ENCODE results near the gene FGD4.

FGD4 gene

GRCh38 chr12:32568228-32568627 lies 168.9 kb downstream of the FGD4 start:
- DNase-seq: no peak

GRCh38 chr12:32569259-32569658 lies 169.9 kb downstream of the FGD4 start:
- no peak for DNase-seq

- no peak for DNase-seq
These were observed 175.2 kb downstream of the FGD4 start for GRCh38 chr12:32574585-32574984.

- no peak for DNase-seq
These were observed 178.0 kb downstream of the FGD4 start for GRCh38 chr12:32577328-32577727.

GRCh38 chr12:32583534-32583933 lies 184.2 kb downstream of the FGD4 start:
- DNase-seq: no peak

GRCh38 chr12:32585680-32586079 lies 186.3 kb downstream of the FGD4 start:
- DNase-seq: no peak

GRCh38 chr12:32586390-32586789 lies 187.0 kb downstream of the FGD4 start:
- DNase-seq: no peak

DNA sequence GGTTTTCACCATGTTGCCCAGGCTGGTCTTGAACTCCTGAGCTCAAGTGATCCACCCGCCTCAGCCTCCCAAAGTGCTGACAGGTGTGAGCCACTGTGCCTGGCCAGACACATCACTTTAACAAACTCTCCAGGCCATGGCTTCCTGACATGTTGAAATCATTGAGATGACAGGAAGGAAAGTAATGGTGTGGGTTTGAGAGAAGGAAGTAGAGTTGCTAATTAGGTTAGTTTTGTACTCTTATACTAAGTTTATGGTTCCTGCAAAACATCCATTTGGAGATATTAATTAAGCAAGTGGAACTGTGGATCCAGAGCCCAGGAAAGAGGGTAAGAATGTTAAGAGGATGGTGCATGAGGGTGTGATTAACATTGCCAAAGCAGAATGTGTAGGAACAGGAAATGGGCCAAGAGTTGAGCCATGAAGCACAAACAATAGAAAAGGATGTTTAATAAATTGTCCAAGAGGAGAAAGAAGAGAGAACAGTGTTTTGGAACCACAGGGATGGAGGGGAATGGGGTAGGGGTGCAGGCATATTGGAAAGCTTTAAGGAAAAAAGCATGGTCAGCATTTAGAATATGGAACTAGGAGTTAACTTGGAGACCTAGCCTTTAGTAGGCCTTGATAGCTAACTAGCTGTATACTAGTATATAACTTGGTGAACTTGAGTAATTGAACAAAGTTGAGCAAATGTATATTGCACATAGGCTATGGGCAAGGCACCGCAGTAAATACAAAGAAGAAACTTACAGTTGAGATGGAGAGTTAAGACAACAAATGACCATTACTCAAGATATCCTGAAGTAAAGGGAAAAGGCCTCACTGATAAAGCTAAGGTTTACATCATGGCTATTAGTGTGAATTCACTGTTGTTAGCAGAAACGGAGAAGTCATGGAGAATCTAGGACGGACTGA lies 188.5 kb downstream of the FGD4 start:
- no peak for DNase-seq

- no peak for DNase-seq
These were observed 189.2 kb downstream of the FGD4 start for GRCh38 chr12:32588604-32589003.

DNA sequence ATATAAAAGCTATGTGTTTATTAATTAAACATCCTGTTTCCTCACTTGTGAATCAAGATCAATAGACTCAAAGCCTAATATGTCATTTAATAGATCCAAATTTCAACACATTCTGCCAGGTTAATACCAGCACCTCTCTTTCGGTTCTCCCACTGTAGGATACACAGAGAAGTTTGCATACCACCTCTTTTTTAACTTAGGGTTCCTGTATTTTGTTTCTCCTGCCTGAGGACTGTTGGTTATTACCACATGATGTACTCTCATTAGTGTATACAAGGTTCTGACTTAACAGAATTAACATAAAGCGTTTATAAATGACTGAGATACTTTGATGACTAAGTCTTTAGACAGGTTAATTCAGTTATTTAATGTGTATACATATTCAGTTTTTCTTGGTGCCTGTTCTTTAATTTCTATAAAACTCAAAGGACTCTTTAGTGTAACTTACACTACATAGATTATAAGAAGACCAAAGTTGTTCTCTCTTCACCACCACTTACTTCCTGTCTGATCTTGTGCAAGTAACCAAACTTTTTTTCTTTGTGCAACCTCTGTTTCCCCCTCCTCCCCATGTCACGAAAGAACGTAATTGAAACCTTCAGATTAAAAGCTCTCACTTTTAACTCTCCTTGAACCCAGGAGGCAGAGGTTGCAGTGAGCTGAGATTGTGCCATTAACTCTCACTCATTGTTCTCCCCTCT lies 190.0 kb downstream of the FGD4 start:
- DNase-seq: no peak

DNA sequence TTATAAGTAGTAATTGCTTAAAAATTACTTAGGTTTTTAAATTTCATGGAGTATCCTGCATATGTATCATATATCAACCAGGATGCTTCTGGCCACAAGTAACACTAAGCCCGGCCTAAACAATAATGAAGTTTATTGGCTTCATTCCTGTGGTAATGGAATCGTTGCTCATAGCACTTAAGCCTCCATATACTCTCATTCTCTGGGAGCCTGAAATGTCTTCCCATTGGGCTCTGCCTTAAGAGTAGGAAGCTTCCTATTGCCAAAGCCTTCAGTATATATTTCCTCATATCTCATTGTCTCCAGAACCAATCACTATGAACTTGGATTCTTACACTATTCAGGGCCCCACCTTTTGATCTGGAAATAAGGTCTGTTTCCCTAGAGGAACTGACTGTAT lies 195.9 kb downstream of the FGD4 start:
- no peak for DNase-seq

DNA sequence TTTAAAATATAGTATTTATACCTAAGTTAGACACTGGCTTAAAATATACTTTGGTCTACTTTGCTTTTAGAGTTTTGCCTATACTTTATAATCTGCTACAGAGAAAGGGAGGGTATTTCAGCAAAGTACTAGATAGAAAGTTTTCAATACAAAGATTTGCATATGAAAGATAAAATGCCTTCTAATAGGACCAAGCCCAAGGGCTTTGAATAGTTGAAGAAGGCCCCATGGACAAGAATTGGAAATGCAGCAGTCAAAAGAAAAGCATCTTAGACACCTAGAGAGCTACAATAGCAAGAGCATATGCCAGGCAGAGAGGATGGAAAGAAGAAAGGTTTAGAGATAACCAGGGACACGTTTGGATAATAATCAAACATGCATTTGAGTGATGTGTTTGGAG lies 196.7 kb downstream of the FGD4 start:
- no peak for DNase-seq

DNA sequence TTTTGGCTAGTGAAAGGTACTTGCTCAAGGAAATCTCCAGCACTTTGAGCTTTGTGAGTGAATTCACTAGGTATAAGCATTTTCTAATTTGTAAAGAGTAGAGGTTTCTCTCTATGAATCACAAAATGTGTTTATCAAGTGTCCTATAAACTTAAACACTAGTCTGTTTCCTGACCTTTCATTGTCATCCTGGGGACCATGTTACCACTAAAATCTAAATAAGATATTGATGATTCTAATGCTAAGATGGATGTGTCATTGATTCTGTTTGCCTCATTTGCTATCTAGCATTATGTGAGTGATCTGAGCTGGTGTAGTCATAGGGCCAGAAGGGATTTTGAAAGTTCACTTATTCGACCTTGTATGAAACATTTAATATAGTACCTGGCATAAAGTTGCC lies 199.3 kb downstream of the FGD4 start:
- no peak for DNase-seq

DNA sequence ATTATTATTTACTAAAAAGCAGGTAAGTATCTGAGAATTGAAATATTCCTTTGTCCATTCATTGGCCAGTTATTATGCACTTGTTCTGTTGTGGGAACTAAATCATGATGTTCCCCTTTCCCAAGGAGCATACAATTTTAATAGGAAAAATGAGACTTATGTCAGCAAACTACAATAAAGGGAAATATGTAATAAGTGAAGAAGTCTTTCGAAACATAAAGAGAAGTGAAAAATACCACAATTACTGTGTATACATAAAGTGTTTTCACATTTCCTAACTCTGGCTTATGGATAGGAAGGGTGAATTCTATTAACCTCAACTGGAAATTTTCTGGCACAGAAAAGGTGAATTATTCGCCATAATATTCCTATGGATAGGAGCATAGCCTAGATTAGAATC lies 201.3 kb downstream of the FGD4 start:
- no peak for DNase-seq

DNA sequence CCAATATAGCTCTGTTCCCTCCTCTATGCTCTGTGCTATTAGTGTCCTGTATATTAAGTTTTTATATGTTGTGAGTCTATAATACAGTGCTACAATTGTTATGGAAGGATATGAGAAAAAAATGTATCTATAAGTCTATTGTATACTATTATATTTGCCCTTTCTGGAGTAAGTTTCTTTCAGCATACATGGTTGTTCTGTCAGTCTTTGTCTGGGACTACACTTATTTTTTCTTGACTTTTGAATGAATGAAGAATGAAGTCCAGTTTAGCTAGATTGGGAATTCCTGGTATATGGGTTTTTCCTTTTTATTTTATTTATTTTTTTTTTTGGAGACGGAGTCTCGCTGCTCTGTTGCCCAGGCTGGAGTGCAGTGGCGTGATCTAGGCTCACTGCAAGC lies 203.7 kb downstream of the FGD4 start:
- DNase-seq: no peak

GRCh38 chr12:32603858-32604257 lies 204.5 kb downstream of the FGD4 start:
- no peak for DNase-seq

DNA sequence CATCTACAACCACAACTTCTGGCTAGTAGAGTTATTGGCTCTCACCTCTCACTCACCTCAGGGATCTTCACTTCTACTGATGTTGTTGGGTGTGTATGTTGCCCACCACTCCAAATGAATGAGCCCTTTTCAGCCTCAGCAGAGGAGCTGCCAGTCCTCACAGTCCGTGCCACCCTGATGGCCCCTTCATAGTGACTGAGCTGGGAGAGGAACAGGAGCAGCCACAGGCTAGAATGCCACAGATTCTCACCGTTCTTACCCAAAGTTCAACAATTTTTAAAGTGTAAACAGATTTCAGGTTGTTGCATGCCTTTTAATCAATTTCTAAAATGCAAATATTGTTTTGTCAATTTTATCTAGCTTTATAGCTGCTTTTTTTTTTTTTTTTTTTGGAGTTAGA lies 205.2 kb downstream of the FGD4 start:
- no peak for DNase-seq

GRCh38 chr12:32605326-32606095 lies 206.2 kb downstream of the FGD4 start:
- peak; percentile 30 for DNase-seq

- no peak for DNase-seq
These were observed 207.1 kb downstream of the FGD4 start for GRCh38 chr12:32606443-32606842.

DNA sequence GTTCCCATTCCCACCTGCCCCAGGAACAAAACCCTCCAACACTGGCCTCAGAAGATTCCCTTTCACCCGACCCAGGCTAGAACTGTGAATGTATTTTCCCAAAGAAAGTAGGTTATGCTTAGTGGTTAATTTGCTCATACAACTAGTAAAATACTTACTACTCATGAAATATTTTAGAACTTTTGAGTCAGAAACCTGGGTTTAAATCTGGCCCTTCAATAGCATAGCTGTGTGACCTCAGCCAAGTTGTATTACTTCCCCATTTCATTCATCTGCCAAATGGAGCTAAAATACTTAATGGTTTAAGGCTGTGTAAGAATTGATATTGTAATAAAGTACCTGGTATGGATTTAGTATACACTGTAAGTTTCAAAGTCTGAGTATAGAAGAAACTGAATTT lies 210.6 kb downstream of the FGD4 start:
- no peak for DNase-seq

GRCh38 chr12:32611986-32612385 lies 212.6 kb downstream of the FGD4 start:
- DNase-seq: no peak

DNA sequence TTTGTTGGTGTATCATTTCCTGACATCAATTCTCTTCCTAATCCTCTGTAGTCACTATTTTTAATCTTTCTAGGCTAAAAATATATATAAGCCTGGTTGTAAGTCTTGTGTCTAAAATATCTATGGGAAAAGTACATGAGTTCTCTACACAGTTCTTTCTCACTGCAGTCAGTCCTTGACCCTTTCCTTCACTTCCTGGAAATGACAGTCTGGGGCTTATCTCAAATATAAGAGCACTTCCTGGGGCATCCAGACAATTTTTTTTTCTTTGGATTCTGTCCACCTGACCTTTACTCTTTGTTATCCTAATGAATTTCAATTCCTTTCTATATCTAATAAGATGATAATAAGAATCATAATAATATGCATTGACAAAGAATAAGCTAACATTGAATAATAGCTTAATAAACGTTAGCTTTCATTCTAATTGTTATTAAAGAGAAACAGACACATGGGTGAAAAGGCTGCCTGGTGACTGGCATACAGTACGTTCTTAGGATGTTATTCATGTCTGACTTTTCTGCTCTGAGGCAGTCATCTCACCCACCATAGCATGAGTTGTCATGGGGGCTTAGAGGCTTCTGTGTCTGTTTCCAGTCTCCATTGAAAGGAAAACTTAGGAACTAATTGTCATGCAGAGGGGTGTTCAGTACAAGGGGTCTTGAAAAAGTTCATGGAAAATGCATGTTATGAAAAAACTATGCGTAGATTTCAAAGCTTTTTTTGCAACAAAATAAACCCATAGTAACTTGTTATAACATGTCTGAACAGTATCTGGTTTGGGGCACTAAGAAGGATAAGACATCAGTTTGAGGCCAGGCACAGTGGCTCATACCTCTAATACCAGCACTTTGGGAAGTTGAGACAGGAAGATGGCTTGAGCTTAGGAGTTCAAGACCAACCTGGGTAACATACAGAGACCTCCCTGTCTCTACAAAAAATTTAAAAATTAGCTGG lies 213.6 kb downstream of the FGD4 start:
- DNase-seq: no peak
